A673 (cell line): ENCODE measurements around the gene CRYGD. TPM values are rescaled to one million over a fixed set of nuclear protein-coding genes. Genes with fewer than 3 reads are reported as not detected.
"Not testable (repeated sequence)": the region's sequence is repeated elsewhere in the genome, so short reads cannot be mapped to it uniquely, and the experiment has no call there.

Source experiments
- BruUV-seq: library from RNA; stranded (reverse); fragments of 400-500 nt; replicated peaks from 2 replicates; lab custom pipeline; 2021; lab: Mats Ljungman, UMichigan
- CTCF ChIA-PET: fragments of 300-600 bp; sonication (Branson Sonifier 250); formaldehyde crosslinking; loops from one replicate; lab custom pipeline; 2022; ENCODE audit warnings: antibody characterized with exemption; lab: Charles Lee
- POLR2A ChIA-PET: fragments of 300-600 bp; sonication (Branson Sonifier 250); formaldehyde crosslinking; loops from one replicate; lab custom pipeline; 2022; ENCODE audit warnings: antibody characterized with exemption; ENCODE audit not compliant: low non-redundant PET; lab: Charles Lee
- DNase-seq: peaks from one replicate; pipeline ENCODE4 v3.0.0-alpha.2; 2015; ENCODE audit warnings: low spot score
- H3K27ac ChIP-seq: fragments of 200-600 bp; sonication (generic); 2 replicates; pipeline ENCODE4 v1.5.1; 2016; ENCODE audit warnings: mixed run types, low read depth, mild to moderate bottlenecking, mixed read lengths, antibody characterized with exemption, low read length; ENCODE audit not compliant: poor library complexity, severe bottlenecking
- H3K27me3 ChIP-seq: fragments of 200-600 bp; sonication (generic); replicated peaks from 2 replicates; pipeline ENCODE4 v1.6.1; 2017; ENCODE audit warnings: mixed run types, low read depth, mild to moderate bottlenecking, mixed read lengths, antibody characterized with exemption, low read length; ENCODE audit not compliant: insufficient read depth, poor library complexity
- H3K36me3 ChIP-seq: fragments of 200-600 bp; sonication (generic); 2 replicates; pipeline ENCODE4 v1.6.1; 2016; ENCODE audit warnings: mixed run types, mild to moderate bottlenecking, mixed read lengths, antibody characterized with exemption, low read length; ENCODE audit not compliant: insufficient read depth, poor library complexity, severe bottlenecking
- H3K4me1 ChIP-seq: fragments of 200-600 bp; sonication (generic); 2 replicates; pipeline ENCODE4 v1.6.1; 2017; ENCODE audit warnings: mixed run types, mild to moderate bottlenecking, mixed read lengths, antibody characterized with exemption, low read length; ENCODE audit not compliant: insufficient read depth, poor library complexity, severe bottlenecking
- H3K4me3 ChIP-seq: fragments of 200-600 bp; sonication (generic); 2 replicates; pipeline ENCODE4 v1.5.1; 2016; ENCODE audit warnings: low read depth, mixed run types, mild to moderate bottlenecking, mixed read lengths, low read length; ENCODE audit not compliant: poor library complexity, severe bottlenecking
- H3K9me3 ChIP-seq: fragments of 200-600 bp; sonication (generic); 2 replicates; pipeline ENCODE4 v1.6.1; 2016; ENCODE audit warnings: mixed run types, low read depth, mild to moderate bottlenecking, mixed read lengths, antibody characterized with exemption, low read length; ENCODE audit not compliant: poor library complexity, severe bottlenecking
- CTCF ChIP-seq: fragments of 300-800, 200-600 bp; sonication (generic); conservative IDR thresholded peaks from 2 replicates; pipeline ENCODE4 v1.5.1; 2017; ENCODE audit warnings: low read depth, mild to moderate bottlenecking, antibody characterized with exemption, low read length, moderate library complexity, mixed read lengths
- EZH2 ChIP-seq: fragments of 200-600 bp; sonication (generic); IDR thresholded peaks from 2 replicates; pipeline ENCODE4 v1.6.1; 2017; ENCODE audit warnings: borderline replicate concordance, low read depth, mild to moderate bottlenecking, mixed read lengths, antibody characterized with exemption, low read length; ENCODE audit not compliant: poor library complexity, severe bottlenecking
- intact Hi-C: fragments of 100-400 bp; cut with micrococcal nuclease; formaldehyde crosslinking; loops from one replicate; pipeline ENCODE4 v1.10.0; 2022; ENCODE audit not compliant: unreplicated experiment
- total RNA-seq: library from RNA; stranded (reverse); gene quantifications from 2 replicates; pipeline ENCODE4 v1.2.3, GENCODE V29; 2021

Gene CRYGD
- total RNA-seq, 1 experiment from 2014 or later = not detected

GRCh38 chr2:208125251-208125650 is 927 bp upstream of the CRYGD start:
- POLR2A ChIA-PET = interaction anchor here (0.7 kb wide), 2 partner anchors 179 to 414 kb away, joined by 6 to 10 read pairs; no protein-coding TSS in a partner anchor
- TF ChIP-seq EZH2 = no peak
- TF ChIP-seq CTCF = no peak
- BruUV-seq = no TSS peak

DNA sequence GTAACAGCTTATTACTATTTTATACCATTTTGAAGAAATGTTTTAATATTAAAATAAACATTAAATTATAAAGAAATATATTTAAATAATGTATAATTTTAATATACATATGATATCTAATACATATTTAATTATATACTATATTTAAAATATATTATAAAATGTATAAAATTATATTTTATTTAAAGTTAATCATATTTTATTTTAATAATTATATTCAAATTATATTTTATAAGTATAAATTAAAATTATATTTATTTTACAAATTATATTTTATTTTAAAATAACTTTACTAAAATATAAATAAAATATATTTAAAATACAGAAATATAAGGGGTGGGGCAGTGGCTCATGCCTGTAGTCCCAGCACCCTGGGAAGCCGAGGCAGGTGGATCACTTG is 2.1 kb downstream of the CRYGD start:
- POLR2A ChIA-PET = no interaction called here
- Histone ChIP-seq H3K27me3 (peaks cover 4% of the 10 kb centered on the region), H3K9me3 (no peaks in the 10 kb centered on the region), H3K4me3 (no peak overlapping the region), H3K36me3 (no peaks in the 10 kb centered on the region), H3K4me1 (no peaks in the 10 kb centered on the region), H3K27ac (no peak overlapping the region)
- CTCF ChIA-PET = no interaction called here
- TF ChIP-seq EZH2 (no peak), CTCF (no peak)
- intact Hi-C loops = no loop called here
- BruUV-seq = no TSS peak
- DNase-seq = no peak

More at GRCh38 chr2:208125251-208125650, 927 bp upstream of the CRYGD start:
- no peaks in the 10 kb centered on the region for H3K36me3 ChIP-seq
- H3K27ac ChIP-seq = no peak overlapping the region
- peaks cover 4% of the 10 kb centered on the region for H3K27me3 ChIP-seq
- no peaks in the 10 kb centered on the region for H3K9me3 ChIP-seq
- CTCF ChIA-PET = interaction anchor here (0.6 kb wide), 1 partner anchor 1730 kb away, joined by 3 read pairs; no protein-coding TSS in a partner anchor
- H3K4me3 ChIP-seq = no peak overlapping the region
- DNase-seq = no peak
- no peaks in the 10 kb centered on the region for H3K4me1 ChIP-seq
- intact Hi-C loops = no loop called here

GRCh38 chr2:208118918-208119317 is 5.4 kb downstream of the CRYGD start:
- TF ChIP-seq CTCF (no peak), EZH2 (no peak)
- CTCF ChIA-PET = no interaction called here
- no peaks in the 10 kb centered on the region for H3K9me3 ChIP-seq

GRCh38 chr2:208117390-208117789 is 6.9 kb downstream of the CRYGD start:
- POLR2A ChIA-PET, CTCF ChIA-PET, H3K27ac ChIP-seq, intact Hi-C loops, H3K9me3 ChIP-seq, BruUV-seq, DNase-seq, H3K4me1 ChIP-seq, H3K27me3 ChIP-seq, H3K36me3 ChIP-seq, H3K4me3 ChIP-seq: not testable (repeated sequence)

More at GRCh38 chr2:208118918-208119317, 5.4 kb downstream of the CRYGD start:
- Histone ChIP-seq H3K27ac (no peak overlapping the region), H3K4me1 (no peaks in the 10 kb centered on the region), H3K27me3 (no peaks in the 10 kb centered on the region), H3K4me3 (no peak overlapping the region), H3K36me3 (no peaks in the 10 kb centered on the region)
- no peak for DNase-seq
- POLR2A ChIA-PET = no interaction called here
- intact Hi-C loops = no loop called here
- BruUV-seq = no TSS peak
